Stimulated activated naive CD4-positive, alpha-beta T cell (primary cell): ENCODE measurements around the gene DET1.
"Not testable (repeated sequence)": the region's sequence is repeated elsewhere in the genome, so short reads cannot be mapped to it uniquely, and the experiment has no call there.

Source experiments
- DNase-seq, 6 experiments: peaks; one replicate each; lab custom pipeline; 2025; lab: John Stamatoyannopoulos, UW

Gene DET1

GRCh38 chr15:88540350-88540749, 6.1 kb downstream of the DET1 start:
- DNase-seq, result not testable (repeated sequence)

- no peak for DNase-seq
These were observed 7.0 kb downstream of the DET1 start for GRCh38 chr15:88539441-88539840.

GRCh38 chr15:88538972-88539371, 7.5 kb downstream of the DET1 start:
- no peak for DNase-seq

- no peak for DNase-seq
These were observed 8.7 kb downstream of the DET1 start for GRCh38 chr15:88537591-88538317.

GRCh38 chr15:88535607-88536313, 10.7 kb downstream of the DET1 start:
- no peak for DNase-seq

GRCh38 chr15:88535100-88535499, 11.4 kb downstream of the DET1 start:
- no peak for DNase-seq

GRCh38 chr15:88533376-88533775, 13.1 kb downstream of the DET1 start:
- DNase-seq, result no peak

- DNase-seq, result no peak
These were observed 17.4 kb downstream of the DET1 start for GRCh38 chr15:88529021-88529630.

- no peak for DNase-seq
These were observed 20.1 kb downstream of the DET1 start for GRCh38 chr15:88526247-88526879.

- no peak for DNase-seq
These were observed 21.1 kb downstream of the DET1 start for GRCh38 chr15:88525418-88525817.

- DNase-seq, result not testable (repeated sequence)
These were observed 22.4 kb downstream of the DET1 start for GRCh38 chr15:88524094-88524493.

GRCh38 chr15:88518903-88519302, 27.6 kb downstream of the DET1 start:
- no peak for DNase-seq

- no peak for DNase-seq
These were observed 33.3 kb downstream of the DET1 start for GRCh38 chr15:88513195-88513594.

- DNase-seq, result no peak
These were observed 33.9 kb downstream of the DET1 start for GRCh38 chr15:88512601-88513000.

GRCh38 chr15:88512078-88512477, 34.4 kb downstream of the DET1 start:
- DNase-seq, result no peak

- DNase-seq, result no peak
These were observed 35.3 kb downstream of the DET1 start for GRCh38 chr15:88511161-88511560.

GRCh38 chr15:88509964-88510363, 36.5 kb downstream of the DET1 start:
- DNase-seq, result no peak

GRCh38 chr15:88509321-88509720, 37.2 kb downstream of the DET1 start:
- no peak for DNase-seq

GRCh38 chr15:88506628-88507027, 39.9 kb downstream of the DET1 start:
- no peak for DNase-seq

- no peak for DNase-seq
These were observed 40.8 kb downstream of the DET1 start for GRCh38 chr15:88505721-88506120.

- no peak for DNase-seq
These were observed 42.0 kb downstream of the DET1 start for GRCh38 chr15:88504445-88504844.

GRCh38 chr15:88498996-88499395, 47.5 kb downstream of the DET1 start:
- DNase-seq, result no peak
